K562 (cell line): ENCODE measurements around the gene KCNQ5. TPM values are rescaled to one million over a fixed set of nuclear protein-coding genes. Genes with fewer than 3 reads are reported as not detected.

ENCODE experiments used
- ATAC-seq: fragments of 200-7000 bp; cut with Tn5 transposase; 3 replicates; pipeline ENCODE4 v1.9.1; 2020; ENCODE audit warnings: moderate library complexity
- BruUV-seq: library from RNA; stranded (reverse); fragments of 400-500 nt; replicated peaks from 2 replicates; lab custom pipeline; 2021; lab: Mats Ljungman, UMichigan
- CTCF ChIA-PET: fragments of 300-600 bp; formaldehyde crosslinking; extraction: SDS; loops from one replicate; lab custom pipeline; 2021; ENCODE audit warnings: low intra/inter-chr PET ratio; lab: Yijun Ruan, JAX
- POLR2A ChIA-PET: fragments of 300-600, 350-650 bp; sonication (Branson Sonifier 250); formaldehyde crosslinking; extraction: SDS; loops from one replicate; lab custom pipeline; 2021; ENCODE audit warnings: antibody characterized with exemption, inconsistent platforms; lab: Yijun Ruan, JAX
- DNase-seq, 4 experiments: peaks; one replicate each; pipeline versions ENCODE4 v3.0.0 to v3.0.0-alpha.2; 2011 to 2018; ENCODE audit warnings: low spot score in 3 of 4, mixed read lengths in 3 of 4; ENCODE audit errors: extremely low read depth in 1 of 4
- FAIRE-seq: peaks from 2 replicates; lab custom pipeline; 2011; peaks lifted over from hg19 to GRCh38; lab: Jason Lieb, UNC
- H2AFZ ChIP-seq: 2 replicates; pipeline ENCODE4 v1.6.0; 2011; ENCODE audit warnings: low read depth, low read length, control low read depth, inconsistent platforms
- H3K27ac ChIP-seq: fragments of 200-600 bp; 3 replicates; pipeline ENCODE4 v1.8.0; 2011; ENCODE audit warnings: low read depth, mild to moderate bottlenecking, control low read depth, inconsistent platforms, low read length, moderate library complexity, mixed read lengths; ENCODE audit errors: extremely low read depth
- H3K27me3 ChIP-seq, 2 experiments: fragments of 300-600 bp in 1 of 2; 2 replicates in 1 of 2; 3 replicates in 1 of 2; pipeline versions ENCODE4 v1.6.0 to v1.8.0; 2011; ENCODE audit warnings: inconsistent platforms in 2 of 2, low read length in 2 of 2, mild to moderate bottlenecking in 1 of 2, mixed read lengths in 1 of 2, moderate library complexity in 1 of 2; ENCODE audit not compliant: control insufficient read depth in 2 of 2, insufficient read depth in 2 of 2
- H3K36me3 ChIP-seq: fragments of 300-600 bp; 3 replicates; pipeline ENCODE4 v1.8.0; 2011; ENCODE audit warnings: mild to moderate bottlenecking, low read length, inconsistent platforms; ENCODE audit not compliant: control insufficient read depth, insufficient read depth
- H3K4me1 ChIP-seq, 2 experiments: fragments of 200-600 bp in 1 of 2; replicated peaks in 1 of 2; 2 replicates in 1 of 2; 3 replicates in 1 of 2; pipeline versions ENCODE4 v1.5.1 to v1.8.0; 2011; ENCODE audit warnings: inconsistent platforms in 2 of 2, low read length in 2 of 2, mild to moderate bottlenecking in 1 of 2, mixed read lengths in 1 of 2, moderate library complexity in 1 of 2; ENCODE audit not compliant: control insufficient read depth in 2 of 2, insufficient read depth in 2 of 2
- H3K4me2 ChIP-seq: 2 replicates; pipeline ENCODE4 v1.6.1; 2011; ENCODE audit warnings: low read length, control low read depth, inconsistent platforms, mixed read lengths; ENCODE audit not compliant: insufficient read depth
- H3K4me3 ChIP-seq: fragments of 200-600 bp; sonication (generic), shearing (Covaris generic); 2 replicates; pipeline ENCODE4 v1.5.1; 2016; ENCODE audit warnings: control low read depth, inconsistent platforms
- H3K79me2 ChIP-seq: fragments of 200-600 bp; 3 replicates; pipeline ENCODE4 v1.8.0; 2011; ENCODE audit warnings: low read length, inconsistent platforms; ENCODE audit not compliant: control insufficient read depth, insufficient read depth
- H3K9ac ChIP-seq, 2 experiments: 2 replicates each; pipeline versions ENCODE4 v1.6.0 to v1.6.1; 2011; ENCODE audit warnings: low read depth in 2 of 2, low read length in 2 of 2, control low read depth in 1 of 2, inconsistent platforms in 1 of 2, mild to moderate bottlenecking in 1 of 2, mixed read lengths in 1 of 2; ENCODE audit not compliant: insufficient read depth in 1 of 2
- H3K9me1 ChIP-seq: one replicate; pipeline ENCODE4 v1.6.0; 2011; ENCODE audit warnings: inconsistent platforms, mild to moderate bottlenecking, low read length, moderate library complexity; ENCODE audit not compliant: control insufficient read depth, insufficient read depth
- H3K9me3 ChIP-seq: replicated peaks from 2 replicates; pipeline ENCODE4 v1.5.1; 2011; ENCODE audit warnings: low read depth, low read length, inconsistent platforms; ENCODE audit not compliant: control insufficient read depth, insufficient read depth
- H4K20me1 ChIP-seq: replicated peaks from 2 replicates; pipeline ENCODE4 v1.6.1; 2011; ENCODE audit warnings: low read length, inconsistent platforms, mixed read lengths; ENCODE audit not compliant: control insufficient read depth, insufficient read depth
- BCL6 ChIP-seq: fragments of 250-450 bp; sonication (Bioruptor Pico); IDR thresholded peaks from 2 replicates; pipeline ENCODE4 v1.4.0; 2020
- CEBPB ChIP-seq: fragments of 450-650 bp; IDR thresholded peaks from 2 replicates; pipeline ENCODE4 v1.6.1; 2016; ENCODE audit warnings: missing genetic modification characterization, missing compliant biosample characterization
- CHCHD3 ChIP-seq: fragments of 250-450 bp; sonication (Bioruptor Pico); IDR thresholded peaks from 2 replicates; pipeline ENCODE4 v2.1.2; 2022; ENCODE audit warnings: mild to moderate bottlenecking
- HDAC2 ChIP-seq: fragments of 450-650 bp; IDR thresholded peaks from 2 replicates; pipeline ENCODE4 v1.6.1; 2016; ENCODE audit warnings: mild to moderate bottlenecking
- KDM4B ChIP-seq, 2 experiments: fragments of 450-650 bp in 1 of 2; sonication (generic) in 1 of 2; IDR thresholded peaks; 2 replicates each; pipeline ENCODE4 v1.6.1; 2016 to 2017; ENCODE audit warnings: borderline replicate concordance in 2 of 2, antibody characterized with exemption in 1 of 2, low read depth in 1 of 2, mild to moderate bottlenecking in 1 of 2
- KLF1 ChIP-seq: fragments of 450-650 bp; IDR thresholded peaks from 2 replicates; pipeline ENCODE4 v1.6.1; 2016; ENCODE audit warnings: missing genetic modification characterization, missing compliant biosample characterization
- SAFB2 ChIP-seq: fragments of 200-400 bp; formaldehyde crosslinking; IDR thresholded peaks from 2 replicates; pipeline ENCODE4 v1.6.1; 2018; ENCODE audit warnings: borderline replicate concordance, low read length, low read depth, moderate library complexity; ENCODE audit not compliant: severe bottlenecking
- SMAD2 ChIP-seq: fragments of 150-350 bp; IDR thresholded peaks from 2 replicates; pipeline ENCODE4 v1.6.1; 2014; ENCODE audit warnings: low read depth, mild to moderate bottlenecking, low read length
- TAF15 ChIP-seq: fragments of 200-400 bp; formaldehyde crosslinking; IDR thresholded peaks from 2 replicates; pipeline ENCODE4 v1.6.1; 2017; ENCODE audit warnings: mild to moderate bottlenecking, low read depth, low read length, moderate library complexity
- TBL1XR1 ChIP-seq, 2 experiments: IDR thresholded peaks; 2 replicates each; pipeline ENCODE4 v1.6.1; 2012; ENCODE audit warnings: improper control_type of control experiment in 2 of 2, low read length in 2 of 2, mild to moderate bottlenecking in 1 of 2
- ZNF316 ChIP-seq: fragments of 450-650 bp; IDR thresholded peaks from 2 replicates; pipeline ENCODE4 v1.6.1; 2016
- ZNF41 ChIP-seq: fragments of 250-450 bp; sonication (Bioruptor Pico); conservative IDR thresholded peaks from 2 replicates; pipeline ENCODE4 v1.4.0; 2020; ENCODE audit warnings: mild to moderate bottlenecking
- ZNF431 ChIP-seq: sonication (generic); formaldehyde crosslinking; IDR thresholded peaks from 2 replicates; pipeline ENCODE4 v1.8.0; 2022; ENCODE audit warnings: mild to moderate bottlenecking, missing genetic modification reagents
- WGBS: fragments of 100-300 bp; shearing (Covaris generic); methylation state at CpG from one replicate; pipeline ENCODE4 v1.1.6; 2016; ENCODE audit warnings: low coverage, mixed read lengths; ENCODE audit not compliant: insufficient coverage; ENCODE audit errors: missing lambda C conversion rate; 5-methylcytosine and 5-hydroxymethylcytosine counted together
- in situ Hi-C: fragments of 300-500 bp; cut with MboI; formaldehyde crosslinking; loops from 4 replicates; pipeline ENCODE4 v1.15.0; 2018; ENCODE audit warnings: inconsistent platforms, mixed read lengths
- intact Hi-C: fragments of 100-400 bp; cut with micrococcal nuclease; formaldehyde crosslinking; loops from 2 replicates; pipeline ENCODE4 v1.14.2; 2022
- polyA plus RNA-seq, 8 experiments: library from polyadenylated mRNA; depleted of rRNA in 4 of 8; stranded (reverse) in 5 of 8; unstranded in 3 of 8; fragments of >200 nt; fragmentation: Nextera tagmentation in 2 of 8; fragmentation: Illumina TruSeq in 1 of 8; extraction: Ambion mirVana in 2 of 8; extraction: Trizol in 1 of 8; gene quantifications; 2 replicates each; pipeline versions ENCODE4 v1.2.1 to v1.2.3, GENCODE V29; 2011 to 2014; ENCODE audit warnings: inconsistent platforms in 1 of 8, missing spikeins in 1 of 8
- total RNA-seq, 7 experiments: library from RNA; depleted of rRNA in 6 of 7; stranded (reverse); fragments of >200 nt in 6 of 7; fragmentation: Illumina TruSeq in 2 of 7; extraction: Trizol in 2 of 7; gene quantifications; 2 replicates each; pipeline versions ENCODE4 v1.2.1 to v1.2.3, GENCODE V29; 2011 to 2021; ENCODE audit warnings: low replicate concordance in 1 of 7
- TF ChIP-seq, protein P1 (sequence below): fragments of 250-450 bp; sonication (Bioruptor Pico); IDR thresholded peaks from 2 replicates; pipeline ENCODE4 v1.4.0; 2020; ENCODE audit warnings: mild to moderate bottlenecking, moderate library complexity
- TF ChIP-seq, protein P2 (sequence below), 3 experiments: IDR thresholded peaks in 2 of 3; conservative IDR thresholded peaks in 1 of 3; 2 replicates each; pipeline ENCODE4 v1.5.1; 2011 to 2012; ENCODE audit warnings: low read length in 3 of 3, mild to moderate bottlenecking in 3 of 3, control low read depth in 2 of 3, improper control_type of control experiment in 1 of 3, inconsistent platforms in 1 of 3, low read depth in 1 of 3, mixed read lengths in 1 of 3, moderate library complexity in 1 of 3; ENCODE audit not compliant: insufficient read depth in 2 of 3
- TF ChIP-seq, protein P3 (sequence below): sonication (generic); IDR thresholded peaks from 2 replicates; pipeline ENCODE4 v1.6.1; 2016

KCNQ5 gene
- total and polyA plus RNA-seq, 9 of the 15 experiments (the other 6 are each of a cell fraction or from before 2014, with no cell fraction given): 0.31 to 5.9 (median 2.6) TPM

DNA sequence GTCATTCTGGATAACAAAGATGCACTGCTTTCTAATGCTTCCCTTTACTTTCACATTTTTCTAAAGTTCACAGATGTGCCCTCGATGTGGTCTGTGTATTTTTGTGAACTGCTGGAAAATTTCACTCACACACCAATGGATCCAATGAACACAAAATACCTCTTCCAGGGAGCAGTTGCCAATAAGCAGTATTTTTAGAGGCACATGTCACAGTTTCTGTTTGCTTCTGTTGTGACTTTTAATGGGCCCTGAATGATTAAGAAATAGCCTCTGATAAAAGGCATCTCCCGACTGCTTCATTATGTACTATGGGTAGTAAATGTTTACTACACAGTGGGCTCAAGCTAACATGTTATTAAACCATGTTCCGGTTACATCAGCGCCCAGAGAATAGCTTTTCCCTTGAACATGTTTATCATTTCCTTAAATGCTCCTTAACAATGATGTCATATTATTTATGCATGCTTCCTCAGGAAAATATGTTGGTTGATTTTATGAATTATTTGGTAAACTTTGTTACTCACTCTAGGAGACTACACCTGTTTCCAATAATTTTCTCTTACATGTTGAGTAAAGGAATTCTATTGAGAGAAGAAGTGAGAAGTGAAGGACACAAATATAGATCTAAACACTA lies 188.0 kb downstream of the KCNQ5 start:
- no peaks in the 10 kb centered on the region for H3K27me3 ChIP-seq
- in situ Hi-C loops: no loop called here
- POLR2A ChIA-PET: no interaction called here

More for the DNA sequence above, 188.0 kb downstream of the KCNQ5 start:
- no peaks in the 10 kb centered on the region for H3K4me1 ChIP-seq
- H3K27ac ChIP-seq: no peak overlapping the region
- H3K79me2 ChIP-seq: no peaks in the 10 kb centered on the region
- no peak overlapping the region for H2AFZ ChIP-seq
- no peaks in the 10 kb centered on the region for H3K36me3 ChIP-seq
- no peaks in the 10 kb centered on the region for H3K9me1 ChIP-seq
- DNase-seq: no peak
- WGBS: 27% methylated on average over 4 of the region's 4 CpGs
- no TSS peak for BruUV-seq
- no peaks in the 10 kb centered on the region for H4K20me1 ChIP-seq
- no peak overlapping the region for H3K4me2 ChIP-seq
- intact Hi-C loops: no loop called here
- CTCF ChIA-PET: no interaction called here
- no peak overlapping the region for H3K4me3 ChIP-seq
- ATAC-seq: no peak
- no peaks in the 10 kb centered on the region for H3K9me3 ChIP-seq
- TF ChIP-seq CEBPB (tag): no peak
- TF ChIP-seq, protein P1, sequence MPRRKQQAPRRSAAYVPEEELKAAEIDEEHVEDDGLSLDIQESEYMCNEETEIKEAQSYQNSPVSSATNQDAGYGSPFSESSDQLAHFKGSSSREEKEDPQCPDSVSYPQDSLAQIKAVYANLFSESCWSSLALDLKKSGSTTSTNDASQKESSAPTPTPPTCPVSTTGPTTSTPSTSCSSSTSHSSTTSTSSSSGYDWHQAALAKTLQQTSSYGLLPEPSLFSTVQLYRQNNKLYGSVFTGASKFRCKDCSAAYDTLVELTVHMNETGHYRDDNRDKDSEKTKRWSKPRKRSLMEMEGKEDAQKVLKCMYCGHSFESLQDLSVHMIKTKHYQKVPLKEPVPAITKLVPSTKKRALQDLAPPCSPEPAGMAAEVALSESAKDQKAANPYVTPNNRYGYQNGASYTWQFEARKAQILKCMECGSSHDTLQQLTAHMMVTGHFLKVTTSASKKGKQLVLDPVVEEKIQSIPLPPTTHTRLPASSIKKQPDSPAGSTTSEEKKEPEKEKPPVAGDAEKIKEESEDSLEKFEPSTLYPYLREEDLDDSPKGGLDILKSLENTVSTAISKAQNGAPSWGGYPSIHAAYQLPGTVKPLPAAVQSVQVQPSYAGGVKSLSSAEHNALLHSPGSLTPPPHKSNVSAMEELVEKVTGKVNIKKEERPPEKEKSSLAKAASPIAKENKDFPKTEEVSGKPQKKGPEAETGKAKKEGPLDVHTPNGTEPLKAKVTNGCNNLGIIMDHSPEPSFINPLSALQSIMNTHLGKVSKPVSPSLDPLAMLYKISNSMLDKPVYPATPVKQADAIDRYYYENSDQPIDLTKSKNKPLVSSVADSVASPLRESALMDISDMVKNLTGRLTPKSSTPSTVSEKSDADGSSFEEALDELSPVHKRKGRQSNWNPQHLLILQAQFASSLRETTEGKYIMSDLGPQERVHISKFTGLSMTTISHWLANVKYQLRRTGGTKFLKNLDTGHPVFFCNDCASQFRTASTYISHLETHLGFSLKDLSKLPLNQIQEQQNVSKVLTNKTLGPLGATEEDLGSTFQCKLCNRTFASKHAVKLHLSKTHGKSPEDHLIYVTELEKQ (CRISPR knock-in tag): no peak
- no peak for TF ChIP-seq TBL1XR1 (IDR thresholded peaks at IDR 0.05; ENCODE audit: low read length in 2 of 2)
- no peak for TF ChIP-seq ZNF431 (CRISPR knock-in tag)
- no peak for TF ChIP-seq KDM4B (IDR thresholded peaks at IDR 0.05; ENCODE audit: borderline replicate concordance in 2 of 2, low read depth in 1 of 2)
- TF ChIP-seq ZNF316: no peak
- TF ChIP-seq SMAD2: no peak
- TF ChIP-seq SAFB2: no peak
- no peak for TF ChIP-seq TAF15
- TF ChIP-seq, protein P2, sequence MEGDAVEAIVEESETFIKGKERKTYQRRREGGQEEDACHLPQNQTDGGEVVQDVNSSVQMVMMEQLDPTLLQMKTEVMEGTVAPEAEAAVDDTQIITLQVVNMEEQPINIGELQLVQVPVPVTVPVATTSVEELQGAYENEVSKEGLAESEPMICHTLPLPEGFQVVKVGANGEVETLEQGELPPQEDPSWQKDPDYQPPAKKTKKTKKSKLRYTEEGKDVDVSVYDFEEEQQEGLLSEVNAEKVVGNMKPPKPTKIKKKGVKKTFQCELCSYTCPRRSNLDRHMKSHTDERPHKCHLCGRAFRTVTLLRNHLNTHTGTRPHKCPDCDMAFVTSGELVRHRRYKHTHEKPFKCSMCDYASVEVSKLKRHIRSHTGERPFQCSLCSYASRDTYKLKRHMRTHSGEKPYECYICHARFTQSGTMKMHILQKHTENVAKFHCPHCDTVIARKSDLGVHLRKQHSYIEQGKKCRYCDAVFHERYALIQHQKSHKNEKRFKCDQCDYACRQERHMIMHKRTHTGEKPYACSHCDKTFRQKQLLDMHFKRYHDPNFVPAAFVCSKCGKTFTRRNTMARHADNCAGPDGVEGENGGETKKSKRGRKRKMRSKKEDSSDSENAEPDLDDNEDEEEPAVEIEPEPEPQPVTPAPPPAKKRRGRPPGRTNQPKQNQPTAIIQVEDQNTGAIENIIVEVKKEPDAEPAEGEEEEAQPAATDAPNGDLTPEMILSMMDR (IDR thresholded peaks at IDR 0.05 in 2 of 3, conservative IDR thresholded peaks at IDR 0.05 in 1 of 3; ENCODE audit: insufficient read depth in 2 of 3, low read depth in 1 of 3, low read length in 3 of 3): no peak
- TF ChIP-seq HDAC2: no peak
- TF ChIP-seq ZNF41: no peak
- TF ChIP-seq CHCHD3: no peak
- TF ChIP-seq, protein P3, sequence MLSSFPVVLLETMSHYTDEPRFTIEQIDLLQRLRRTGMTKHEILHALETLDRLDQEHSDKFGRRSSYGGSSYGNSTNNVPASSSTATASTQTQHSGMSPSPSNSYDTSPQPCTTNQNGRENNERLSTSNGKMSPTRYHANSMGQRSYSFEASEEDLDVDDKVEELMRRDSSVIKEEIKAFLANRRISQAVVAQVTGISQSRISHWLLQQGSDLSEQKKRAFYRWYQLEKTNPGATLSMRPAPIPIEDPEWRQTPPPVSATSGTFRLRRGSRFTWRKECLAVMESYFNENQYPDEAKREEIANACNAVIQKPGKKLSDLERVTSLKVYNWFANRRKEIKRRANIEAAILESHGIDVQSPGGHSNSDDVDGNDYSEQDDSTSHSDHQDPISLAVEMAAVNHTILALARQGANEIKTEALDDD: no peak
- no peak for TF ChIP-seq KLF1 (tag)
- TF ChIP-seq BCL6 (CRISPR knock-in tag): no peak
- no peak overlapping the region for H3K9ac ChIP-seq
- no peak for FAIRE-seq
